ENCODE results near the gene UNC5B. TPM values are rescaled to one million over a fixed set of nuclear protein-coding genes. Genes with fewer than 3 reads are reported as not detected.

The UNC5B gene
- total and polyA plus RNA-seq, 11 donors: 4.8 to 22.8 (median 10.1) TPM

DNA sequence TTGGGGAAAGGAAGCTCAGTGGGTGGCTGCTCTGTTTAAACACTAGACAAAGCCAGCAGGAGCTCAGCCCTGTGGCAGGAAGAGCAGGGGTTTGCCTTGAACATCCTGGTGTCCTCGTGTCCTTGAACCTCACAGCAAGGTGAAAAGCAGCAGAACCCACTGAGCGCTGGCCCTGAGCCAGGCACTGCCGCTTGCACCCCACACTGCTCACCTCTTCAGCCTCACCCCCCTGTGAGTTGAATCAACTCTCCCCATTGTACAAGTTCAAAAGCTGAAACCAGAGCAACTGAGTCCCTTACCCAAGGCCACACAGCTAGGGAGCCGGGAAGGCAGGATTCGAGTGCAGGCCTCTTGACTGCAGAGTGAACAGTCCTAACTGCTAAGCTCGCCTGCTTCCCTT lies 138.7 kb downstream of the UNC5B start:
- no peak for DNase-seq
- intact Hi-C loops (cut with DNase I): no loop called here
- no peak for ATAC-seq
- H3K9me3 ChIP-seq: no peaks in the 10 kb centered on the region
- no peak overlapping the region for H3K4me3 ChIP-seq
- 87 to 98% (median 92%) methylated on average over 6 of the region's 6 CpGs for WGBS, 4 donors
- peaks cover 0 to 21% (median 0%) of the 10 kb centered on the region in 9 donors for H3K36me3 ChIP-seq
- H3K4me1 ChIP-seq: peaks cover 0 to 6% (median 0%) of the 10 kb centered on the region in 12 donors
- no peaks in the 10 kb centered on the region for H3K27me3 ChIP-seq
- H3K27ac ChIP-seq: no peak overlapping the region
- TF ChIP-seq POLR2A (IDR thresholded peaks at IDR 0.05) (no peak), CTCF (IDR thresholded peaks at IDR 0.05) (no peak)

- 81 to 88% (median 84%) methylated on average over 14 of the region's 14 CpGs for WGBS, 4 donors
- Histone ChIP-seq H3K4me3 (no peak overlapping the region), H3K27me3 (no peaks in the 10 kb centered on the region), H3K4me1 (peaks cover 0 to 6% (median 0%) of the 10 kb centered on the region in 12 donors), H3K9me3 (no peaks in the 10 kb centered on the region), H3K27ac (peak overlapping the region in 1 of 12 donors; percentile 52), H3K36me3 (peaks cover 0 to 28% (median 5%) of the 10 kb centered on the region in 9 donors)
- ATAC-seq (peak in 3 of 4 donors; percentile 37 to 78 (median 50)), DNase-seq (peak in 4 of 5 donors; percentile 23 to 61 (median 44))
- intact Hi-C loops (cut with DNase I): no loop called here
- no peak for TF ChIP-seq POLR2A (IDR thresholded peaks at IDR 0.05)
- no peak for TF ChIP-seq CTCF (IDR thresholded peaks at IDR 0.05)
These were observed 139.4 kb downstream of the UNC5B start for GRCh38 chr10:71351628-71352319.

Other genes starting within 250 kb of the UNC5B start
- gene SLC29A3, start 106.7 kb downstream of the UNC5B start, total RNA-seq: 1 to 10 TPM in 8 of 9 donors, under 1 TPM in 1; 0.76 to 6.2 (median 1.8) TPM
- gene SLC29A3, start 106.7 kb downstream of the UNC5B start, polyA plus RNA-seq: 1 to 10 TPM; 1.2 TPM
- 1 to 10 TPM; 1.2 to 8.6 (median 4.5) TPM for gene CDH23, start 184.3 kb downstream of the UNC5B start, total RNA-seq
- gene CDH23, start 184.3 kb downstream of the UNC5B start, polyA plus RNA-seq: 1 to 10 TPM; 1.9 to 3.3 TPM